Liver (tissue), 9 donors: ENCODE results near the gene IRS1. TPM values are rescaled to one million over a fixed set of nuclear protein-coding genes. Genes with fewer than 3 reads are reported as not detected.
A peak's percentile ranks its signal among the peaks of the same experiment; 100 is the strongest.

Source experiments
- DNase-seq: peaks from one replicate; pipeline ENCODE4 v3.0.0-alpha.2; 2017; ENCODE audit warnings: low spot score
- H3K27ac ChIP-seq, 2 donors: one replicate each; pipeline ENCODE4 v1.7.0; 2013; ENCODE audit warnings: inconsistent platforms in 2 of 2, low read length in 2 of 2, control low read depth in 1 of 2, low read depth in 1 of 2, mild to moderate bottlenecking in 1 of 2
- H3K27me3 ChIP-seq, 4 donors: one replicate each; pipeline versions ENCODE4 v1.6.1 to v1.7.0; 2013; ENCODE audit warnings: low read length in 3 of 4, inconsistent platforms in 1 of 4, mild to moderate bottlenecking in 1 of 4, moderate library complexity in 1 of 4; ENCODE audit not compliant: control insufficient read depth in 4 of 4, insufficient read depth in 4 of 4
- H3K36me3 ChIP-seq, 4 donors: one replicate each; pipeline versions ENCODE4 v1.6.1 to v1.7.0; 2013; ENCODE audit warnings: low read length in 3 of 4, mild to moderate bottlenecking in 3 of 4, low read depth in 1 of 4, moderate library complexity in 1 of 4; ENCODE audit not compliant: control insufficient read depth in 4 of 4, insufficient read depth in 3 of 4
- H3K4me1 ChIP-seq, 4 donors: one replicate each; pipeline versions ENCODE4 v1.6.1 to v1.7.0; 2013; ENCODE audit warnings: low read length in 3 of 4, mild to moderate bottlenecking in 3 of 4, moderate library complexity in 1 of 4; ENCODE audit not compliant: control insufficient read depth in 4 of 4, insufficient read depth in 4 of 4
- H3K4me3 ChIP-seq, 3 donors: one replicate each; pipeline versions ENCODE4 v1.6.1 to v1.7.0; 2013; ENCODE audit warnings: low read length in 3 of 3, control low read depth in 1 of 3, low read depth in 1 of 3, mild to moderate bottlenecking in 1 of 3
- H3K9ac ChIP-seq, 2 donors: one replicate each; pipeline ENCODE4 v1.7.0; 2013; ENCODE audit warnings: low read length in 2 of 2, mild to moderate bottlenecking in 2 of 2, moderate library complexity in 2 of 2, control low read depth in 1 of 2, low read depth in 1 of 2
- H3K9me3 ChIP-seq, 4 donors: one replicate each; pipeline versions ENCODE4 v1.6.1 to v1.7.0; 2013; ENCODE audit warnings: low read length in 3 of 4; ENCODE audit not compliant: control insufficient read depth in 4 of 4
- EGR1 ChIP-seq, 2 donors: IDR thresholded peaks; 2 replicates each; pipeline ENCODE4 v1.6.1; 2016 to 2018; ENCODE audit warnings: antibody characterized with exemption in 2 of 2, low read depth in 2 of 2
- FOXA1 ChIP-seq: IDR thresholded peaks from 2 replicates; pipeline ENCODE4 v1.6.1; 2016; ENCODE audit warnings: antibody characterized with exemption
- FOXA2 ChIP-seq: IDR thresholded peaks from 2 replicates; pipeline ENCODE4 v1.6.1; 2016; ENCODE audit warnings: antibody characterized with exemption
- GABPA ChIP-seq, 2 donors: IDR thresholded peaks in 1 of 2; conservative IDR thresholded peaks in 1 of 2; 2 replicates each; pipeline ENCODE4 v1.6.1; 2016; ENCODE audit warnings: antibody characterized with exemption in 2 of 2, mild to moderate bottlenecking in 1 of 2, moderate library complexity in 1 of 2
- HNF4A ChIP-seq, 2 donors: conservative IDR thresholded peaks; 2 replicates each; pipeline ENCODE4 v1.6.1; 2016; ENCODE audit warnings: antibody characterized with exemption in 2 of 2, mild to moderate bottlenecking in 2 of 2
- JUND ChIP-seq, 2 donors: IDR thresholded peaks; 2 replicates each; pipeline ENCODE4 v1.6.1; 2016; ENCODE audit warnings: antibody characterized with exemption in 2 of 2
- NR2F2 ChIP-seq: IDR thresholded peaks from 2 replicates; pipeline ENCODE4 v1.6.1; 2016; ENCODE audit warnings: antibody characterized with exemption
- RAD21 ChIP-seq, 2 donors: IDR thresholded peaks; 2 replicates each; pipeline ENCODE4 v1.6.1; 2016; ENCODE audit warnings: antibody characterized with exemption in 2 of 2, mild to moderate bottlenecking in 2 of 2
- REST ChIP-seq: IDR thresholded peaks from 2 replicates; pipeline ENCODE4 v1.6.1; 2016; ENCODE audit warnings: antibody characterized with exemption, mild to moderate bottlenecking
- RXRA ChIP-seq, 2 donors: IDR thresholded peaks; 2 replicates each; pipeline ENCODE4 v1.6.1; 2017 to 2018; ENCODE audit warnings: antibody characterized with exemption in 2 of 2, mild to moderate bottlenecking in 1 of 2
- SP1 ChIP-seq: IDR thresholded peaks from 2 replicates; pipeline ENCODE4 v1.6.1; 2018; ENCODE audit warnings: antibody characterized with exemption, mild to moderate bottlenecking
- TAF1 ChIP-seq: conservative IDR thresholded peaks from 2 replicates; pipeline ENCODE4 v1.6.1; 2016; ENCODE audit warnings: antibody characterized with exemption, mild to moderate bottlenecking
- YY1 ChIP-seq: IDR thresholded peaks from 2 replicates; pipeline ENCODE4 v1.6.1; 2016; ENCODE audit warnings: antibody characterized with exemption, mild to moderate bottlenecking
- WGBS: extraction: QIAGEN DNeasy Blood & Tissue Kit; methylation state at CpG from one replicate; pipeline ENCODE4 v1.1.7; 2013; 5-methylcytosine and 5-hydroxymethylcytosine counted together
- polyA plus RNA-seq, 2 donors: library from polyadenylated mRNA; stranded (reverse) in 1 of 2; unstranded in 1 of 2; fragments of 200-250 nt in 1 of 2; fragments of >200 nt in 1 of 2; fragmentation: Nextera tagmentation in 1 of 2; extraction: Ambion mirVana in 1 of 2; gene quantifications; one replicate each; pipeline versions ENCODE4 v1.2.1 to v1.2.3, GENCODE V29; 2013 to 2015
- total RNA-seq, 2 donors: library from RNA; depleted of rRNA; stranded (reverse); fragments of >200 nt; gene quantifications; one replicate each; pipeline ENCODE4 v1.2.3, GENCODE V29; 2014
- TF ChIP-seq, protein P1 (sequence below): fragments of 150-350 bp; IDR thresholded peaks from 2 replicates; pipeline ENCODE4 v1.5.1; 2017; ENCODE audit warnings: improper control_type of control experiment, low read depth, low read length; ENCODE audit not compliant: missing input control
- TF ChIP-seq, protein P2 (sequence below): IDR thresholded peaks from 2 replicates; pipeline ENCODE4 v1.6.1; 2016; ENCODE audit warnings: antibody characterized with exemption
- TF ChIP-seq, protein P3 (sequence below): IDR thresholded peaks from 2 replicates; pipeline ENCODE4 v1.6.1; 2016; ENCODE audit warnings: antibody characterized with exemption
- donor health status: healthy.
- donor health status: healthy.
- donor health status: healthy.
- donor health status: healthy.
- donor health status: healthy.

The IRS1 gene
- total and polyA plus RNA-seq, 4 donors: 7.4 to 11.6 (median 8.6) TPM

- Histone ChIP-seq H3K4me3 (peak overlapping the region; percentile 71 to 91 (median 79)), H3K9ac (peak overlapping the region; percentile 72 to 77), H3K36me3 (no peaks in the 10 kb centered on the region), H3K4me1 (peaks cover 4 to 63% (median 41%) of the 10 kb centered on the region in 4 donors), H3K9me3 (no peaks in the 10 kb centered on the region), H3K27me3 (no peaks in the 10 kb centered on the region), H3K27ac (peak overlapping the region; percentile 95 to 99)
- DNase-seq: no peak
- WGBS: 19% methylated on average over 9 of the region's 9 CpGs
- TF ChIP-seq GABPA (IDR thresholded peaks at IDR 0.05 in 1 of 2, conservative IDR thresholded peaks at IDR 0.05 in 1 of 2): no peak
- TF ChIP-seq, protein P1, sequence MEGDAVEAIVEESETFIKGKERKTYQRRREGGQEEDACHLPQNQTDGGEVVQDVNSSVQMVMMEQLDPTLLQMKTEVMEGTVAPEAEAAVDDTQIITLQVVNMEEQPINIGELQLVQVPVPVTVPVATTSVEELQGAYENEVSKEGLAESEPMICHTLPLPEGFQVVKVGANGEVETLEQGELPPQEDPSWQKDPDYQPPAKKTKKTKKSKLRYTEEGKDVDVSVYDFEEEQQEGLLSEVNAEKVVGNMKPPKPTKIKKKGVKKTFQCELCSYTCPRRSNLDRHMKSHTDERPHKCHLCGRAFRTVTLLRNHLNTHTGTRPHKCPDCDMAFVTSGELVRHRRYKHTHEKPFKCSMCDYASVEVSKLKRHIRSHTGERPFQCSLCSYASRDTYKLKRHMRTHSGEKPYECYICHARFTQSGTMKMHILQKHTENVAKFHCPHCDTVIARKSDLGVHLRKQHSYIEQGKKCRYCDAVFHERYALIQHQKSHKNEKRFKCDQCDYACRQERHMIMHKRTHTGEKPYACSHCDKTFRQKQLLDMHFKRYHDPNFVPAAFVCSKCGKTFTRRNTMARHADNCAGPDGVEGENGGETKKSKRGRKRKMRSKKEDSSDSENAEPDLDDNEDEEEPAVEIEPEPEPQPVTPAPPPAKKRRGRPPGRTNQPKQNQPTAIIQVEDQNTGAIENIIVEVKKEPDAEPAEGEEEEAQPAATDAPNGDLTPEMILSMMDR: no peak
- TF ChIP-seq EGR1 (IDR thresholded peaks at IDR 0.05; ENCODE audit: low read depth in 2 of 2): no peak
- no peak for TF ChIP-seq JUND (IDR thresholded peaks at IDR 0.05)
- no peak for TF ChIP-seq HNF4A (conservative IDR thresholded peaks at IDR 0.05)
- no peak for TF ChIP-seq REST
- TF ChIP-seq TAF1: no peak
- TF ChIP-seq RAD21 (IDR thresholded peaks at IDR 0.05): no peak
- TF ChIP-seq, protein P2, sequence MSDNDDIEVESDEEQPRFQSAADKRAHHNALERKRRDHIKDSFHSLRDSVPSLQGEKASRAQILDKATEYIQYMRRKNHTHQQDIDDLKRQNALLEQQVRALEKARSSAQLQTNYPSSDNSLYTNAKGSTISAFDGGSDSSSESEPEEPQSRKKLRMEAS: no peak
These were observed 4.9 kb downstream of the IRS1 start for GRCh38 chr2:226794751-226795171.

GRCh38 chr2:226794196-226794661 lies 5.4 kb downstream of the IRS1 start:
- H3K36me3 ChIP-seq: no peaks in the 10 kb centered on the region
- no peaks in the 10 kb centered on the region for H3K27me3 ChIP-seq
- H3K9ac ChIP-seq: peak overlapping the region; percentile 72 to 77
- no peak for DNase-seq
- peak; percentile 33 for TF ChIP-seq YY1
- TF ChIP-seq SP1: no peak
- TF ChIP-seq, protein P1: no peak
- TF ChIP-seq, protein P3, sequence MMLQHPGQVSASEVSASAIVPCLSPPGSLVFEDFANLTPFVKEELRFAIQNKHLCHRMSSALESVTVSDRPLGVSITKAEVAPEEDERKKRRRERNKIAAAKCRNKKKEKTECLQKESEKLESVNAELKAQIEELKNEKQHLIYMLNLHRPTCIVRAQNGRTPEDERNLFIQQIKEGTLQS: peak; percentile 22
- TF ChIP-seq FOXA2: peak; percentile 34
- no peak for TF ChIP-seq TAF1
- no peak for TF ChIP-seq REST
- TF ChIP-seq RAD21 (IDR thresholded peaks at IDR 0.05): peak in 1 of 2 donors; percentile 19
- TF ChIP-seq, protein P2: no peak
- peak in 1 of 2 donors; percentile 44 for TF ChIP-seq JUND (IDR thresholded peaks at IDR 0.05)
- no peak for TF ChIP-seq FOXA1
- no peak for TF ChIP-seq GABPA (IDR thresholded peaks at IDR 0.05 in 1 of 2, conservative IDR thresholded peaks at IDR 0.05 in 1 of 2)
- peak in 1 of 2 donors; percentile 33 for TF ChIP-seq RXRA (IDR thresholded peaks at IDR 0.05)
- peak; percentile 1 for TF ChIP-seq NR2F2
- TF ChIP-seq HNF4A (conservative IDR thresholded peaks at IDR 0.05): peak; percentile 45 to 69
- H3K9me3 ChIP-seq: no peaks in the 10 kb centered on the region
- H3K4me1 ChIP-seq: peaks cover 4 to 68% (median 46%) of the 10 kb centered on the region in 4 donors
- 28% methylated on average over 4 of the region's 4 CpGs for WGBS
- H3K27ac ChIP-seq: peak overlapping the region; percentile 95 to 99
- peak overlapping the region; percentile 71 to 91 (median 79) for H3K4me3 ChIP-seq
